Gastrocnemius medialis (tissue), 4 donors: Measurements from ENCODE around the gene SRP9. TPM values are rescaled to one million over a fixed set of nuclear protein-coding genes. Genes with fewer than 3 reads are reported as not detected.
"Not testable (repeated sequence)": the region's sequence is repeated elsewhere in the genome, so short reads cannot be mapped to it uniquely, and the experiment has no call there.

Experiments
- ATAC-seq, 2 donors: fragments of 150-250 bp; one replicate each; pipeline ENCODE4 v1.9.1; 2016
- DNase-seq, 2 donors: peaks; one replicate each; pipeline ENCODE4 v3.0.0-alpha.2; 2019
- H3K27ac ChIP-seq, 4 donors: fragments of 200-600 bp; sonication (generic); 1 replicate in 1 of 4; 2 replicates in 3 of 4; pipeline ENCODE4 v1.5.1; 2016 to 2018; ENCODE audit warnings: mild to moderate bottlenecking in 2 of 4, moderate library complexity in 1 of 4
- H3K27me3 ChIP-seq, 3 donors: fragments of 200-600 bp; sonication (generic) in 2 of 3; 1 replicate in 1 of 3; 2 replicates in 2 of 3; pipeline versions ENCODE4 v1.5.1 to v1.6.0; 2016 to 2019; ENCODE audit warnings: mild to moderate bottlenecking in 1 of 3, moderate library complexity in 1 of 3
- H3K36me3 ChIP-seq, 2 donors: fragments of 200-600 bp; sonication (generic) in 1 of 2; one replicate each; pipeline ENCODE4 v1.5.1; 2017 to 2018
- H3K4me1 ChIP-seq, 2 donors: fragments of 200-600 bp; sonication (generic) in 1 of 2; one replicate each; pipeline ENCODE4 v1.5.1; 2016 to 2017; ENCODE audit warnings: mild to moderate bottlenecking in 2 of 2
- H3K4me3 ChIP-seq, 4 donors: fragments of 200-600 bp; sonication (generic) in 3 of 4; 1 replicate in 1 of 4; 2 replicates in 3 of 4; pipeline ENCODE4 v1.5.1; 2016 to 2019; ENCODE audit warnings: mild to moderate bottlenecking in 2 of 4
- H3K9me3 ChIP-seq, 3 donors: fragments of 200-600 bp; sonication (generic) in 2 of 3; 1 replicate in 1 of 3; 2 replicates in 2 of 3; pipeline ENCODE4 v1.5.1; 2016 to 2019
- CTCF ChIP-seq, 5 experiments: fragments of 450-650 bp in 3 of 5; fragments of 200-600 bp in 2 of 5; sonication (generic) in 2 of 5; IDR thresholded peaks in 4 of 5; conservative IDR thresholded peaks in 1 of 5; 1 replicate in 4 of 5; 2 replicates in 1 of 5; pipeline ENCODE4 v1.5.1; 2016 to 2019; ENCODE audit warnings: antibody characterized with exemption in 5 of 5, mild to moderate bottlenecking in 3 of 5, moderate library complexity in 3 of 5
- POLR2A ChIP-seq, 2 donors: fragments of 450-650 bp; IDR thresholded peaks; one replicate each; pipeline ENCODE4 v1.6.1; 2017; ENCODE audit warnings: antibody characterized with exemption in 2 of 2, mild to moderate bottlenecking in 2 of 2, moderate library complexity in 2 of 2
- in situ Hi-C, 4 donors: fragments of 200-750 bp; cut with MboI; loops; one replicate each; pipeline versions ENCODE4 v1.15.0 to v1.8.0; 2017; ENCODE audit warnings: low sequenced_read_pairs in 4 of 4
- intact Hi-C: fragments of 100-400 bp; cut with DNase I; formaldehyde crosslinking; loops from one replicate; pipeline ENCODE4 v1.15.1; 2023; ENCODE audit warnings: low total_unique reads
- total RNA-seq, 4 donors: library from RNA; depleted of rRNA; stranded (reverse); fragments of >200 nt; gene quantifications; one replicate each; pipeline versions ENCODE4 v1.1.0 to v1.2.3, GENCODE V29; 2016

SRP9 gene
- total RNA-seq, 4 donors from 2014 or later = 182 to 207 (median 198) TPM

DNA sequence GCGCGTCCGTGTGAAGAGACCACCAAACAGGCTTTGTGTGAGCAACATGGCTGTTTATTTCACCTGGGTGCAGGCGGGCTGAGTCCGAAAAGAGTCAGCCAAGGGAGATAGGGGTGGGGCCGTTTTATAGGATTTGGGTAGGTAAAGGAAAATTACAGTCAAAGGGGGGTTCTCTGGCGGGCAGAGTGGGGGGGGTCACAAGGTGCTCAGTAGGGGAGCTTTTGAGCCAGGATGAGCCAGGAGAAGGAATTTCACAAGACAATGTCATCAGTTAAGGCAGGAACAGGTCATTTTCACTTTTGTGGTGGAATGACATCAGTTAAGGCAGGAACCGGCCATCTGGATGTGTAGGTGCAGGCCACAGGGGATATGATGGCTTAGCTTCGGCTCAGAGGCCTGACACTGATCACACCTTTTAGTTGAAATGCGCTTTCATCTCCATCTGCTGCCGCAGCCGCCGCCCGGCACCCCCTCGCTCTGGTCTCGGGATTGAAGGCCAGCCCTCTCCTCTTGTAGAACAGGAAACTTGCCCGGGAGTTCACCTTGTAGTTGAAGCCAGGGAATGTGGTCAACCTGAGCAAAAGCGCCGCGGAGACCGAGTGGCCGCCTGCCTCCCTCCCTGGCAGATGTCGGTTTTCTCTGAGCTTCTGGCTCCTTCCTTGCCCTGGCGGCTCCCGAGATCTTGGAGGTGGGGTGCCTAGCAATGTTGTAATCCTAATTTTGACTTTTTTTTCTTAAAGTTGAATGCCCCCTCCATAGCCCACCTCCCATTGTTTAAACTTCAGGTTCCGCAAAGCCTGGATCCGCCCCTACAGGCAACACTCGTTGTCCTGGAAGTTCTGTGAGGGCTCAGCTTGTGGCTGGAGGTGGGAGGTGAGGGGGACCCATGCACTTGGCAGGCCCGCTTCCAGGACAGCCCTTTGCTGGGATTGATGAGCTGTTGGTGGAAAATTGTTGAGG, 33.2 kb downstream of the SRP9 start:
- DNase-seq (peak; percentile 56 to 69), ATAC-seq (peak; percentile 39 to 50)
- H3K36me3 ChIP-seq, in situ Hi-C loops, H3K9me3 ChIP-seq, H3K27me3 ChIP-seq, intact Hi-C loops: not testable (repeated sequence)
- peak; percentile 12 to 35 for TF ChIP-seq POLR2A (IDR thresholded peaks at IDR 0.05)
- peak overlapping the region; percentile 94 to 97 (median 96) for H3K27ac ChIP-seq
- H3K4me3 ChIP-seq = peak overlapping the region; percentile 69 to 89 (median 75)
- peaks cover 48 to 56% of the 10 kb centered on the region in 2 donors for H3K4me1 ChIP-seq

DNA sequence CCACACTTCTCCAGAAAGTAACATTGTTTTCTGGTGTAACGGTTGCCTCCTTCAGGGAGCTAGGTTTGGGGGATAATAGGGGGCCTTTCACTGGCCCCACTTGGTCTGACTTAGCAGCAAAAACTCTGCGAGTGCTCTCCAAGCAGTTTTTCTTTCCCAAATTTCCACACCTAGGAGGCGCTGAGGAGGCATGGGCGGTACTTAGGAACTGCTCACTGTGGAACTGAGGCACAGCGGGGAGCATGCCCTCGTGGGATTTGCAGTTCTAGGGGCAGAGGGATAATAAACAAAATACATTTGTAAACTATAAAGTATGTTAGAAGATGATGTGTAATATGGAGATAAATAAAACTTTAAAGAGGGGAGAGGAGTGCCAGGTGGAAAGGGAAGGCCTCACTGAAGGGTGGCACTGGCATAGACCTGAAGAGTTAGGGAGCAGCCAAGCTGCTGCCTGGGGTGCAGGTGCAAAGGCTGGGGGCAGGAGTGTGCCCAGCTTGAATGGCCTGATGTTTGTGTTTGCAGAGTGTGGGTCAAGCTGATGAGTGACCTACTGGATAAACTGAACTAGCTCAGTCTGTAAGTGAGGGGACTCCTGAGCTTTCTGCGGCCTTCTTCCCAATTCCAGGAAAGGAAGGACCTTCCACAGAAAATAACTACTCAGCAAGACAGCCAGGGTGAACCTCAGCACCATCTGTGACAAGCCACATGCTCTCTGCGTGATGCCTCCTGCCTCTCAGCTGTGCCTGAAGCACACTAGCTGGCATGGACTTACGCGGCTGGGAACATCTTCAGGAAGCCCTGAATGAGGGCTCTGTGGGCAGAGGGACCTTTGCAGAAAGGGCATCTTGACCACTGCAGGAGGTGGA, 34.2 kb downstream of the SRP9 start:
- in situ Hi-C loops (no loop called here), intact Hi-C loops (loop anchor here (2.0 kb wide), 1 partner anchor 113 kb away; the partner anchor contains the start of gene PYCR2)
- peak overlapping the region; percentile 69 to 89 (median 75) for H3K4me3 ChIP-seq
- H3K27ac ChIP-seq = peak overlapping the region; percentile 94 to 97 (median 96)
- peaks cover 57 to 66% of the 10 kb centered on the region in 2 donors for H3K4me1 ChIP-seq
- ATAC-seq (peak; percentile 29 to 40), DNase-seq (peak; percentile 67 to 76)
- H3K36me3 ChIP-seq = no peaks in the 10 kb centered on the region
- H3K27me3 ChIP-seq = no peaks in the 10 kb centered on the region
- no peaks in the 10 kb centered on the region for H3K9me3 ChIP-seq
- no peak for TF ChIP-seq POLR2A (IDR thresholded peaks at IDR 0.05)
- peak in 1 of 5 experiments; percentile 42 for TF ChIP-seq CTCF (IDR thresholded peaks at IDR 0.05 in 4 of 5, conservative IDR thresholded peaks at IDR 0.05 in 1 of 5)

- H3K27ac ChIP-seq = peak overlapping the region; percentile 94 to 97 (median 96)
- no peak overlapping the region for H3K4me3 ChIP-seq
- intact Hi-C loops = loop anchor here (2.0 kb wide), 1 partner anchor 112 kb away; the partner anchor contains the start of gene PYCR2
- no peaks in the 10 kb centered on the region for H3K36me3 ChIP-seq
- no peaks in the 10 kb centered on the region for H3K9me3 ChIP-seq
- peaks cover 65 to 74% of the 10 kb centered on the region in 2 donors for H3K4me1 ChIP-seq
- no peak for DNase-seq
- TF ChIP-seq CTCF (IDR thresholded peaks at IDR 0.05 in 4 of 5, conservative IDR thresholded peaks at IDR 0.05 in 1 of 5) (no peak), POLR2A (IDR thresholded peaks at IDR 0.05) (no peak)
- no peak for ATAC-seq
- H3K27me3 ChIP-seq = no peaks in the 10 kb centered on the region
- in situ Hi-C loops = no loop called here
Observed at GRCh38 chr1:225812488-225813213, 35.0 kb downstream of the SRP9 start.

DNA sequence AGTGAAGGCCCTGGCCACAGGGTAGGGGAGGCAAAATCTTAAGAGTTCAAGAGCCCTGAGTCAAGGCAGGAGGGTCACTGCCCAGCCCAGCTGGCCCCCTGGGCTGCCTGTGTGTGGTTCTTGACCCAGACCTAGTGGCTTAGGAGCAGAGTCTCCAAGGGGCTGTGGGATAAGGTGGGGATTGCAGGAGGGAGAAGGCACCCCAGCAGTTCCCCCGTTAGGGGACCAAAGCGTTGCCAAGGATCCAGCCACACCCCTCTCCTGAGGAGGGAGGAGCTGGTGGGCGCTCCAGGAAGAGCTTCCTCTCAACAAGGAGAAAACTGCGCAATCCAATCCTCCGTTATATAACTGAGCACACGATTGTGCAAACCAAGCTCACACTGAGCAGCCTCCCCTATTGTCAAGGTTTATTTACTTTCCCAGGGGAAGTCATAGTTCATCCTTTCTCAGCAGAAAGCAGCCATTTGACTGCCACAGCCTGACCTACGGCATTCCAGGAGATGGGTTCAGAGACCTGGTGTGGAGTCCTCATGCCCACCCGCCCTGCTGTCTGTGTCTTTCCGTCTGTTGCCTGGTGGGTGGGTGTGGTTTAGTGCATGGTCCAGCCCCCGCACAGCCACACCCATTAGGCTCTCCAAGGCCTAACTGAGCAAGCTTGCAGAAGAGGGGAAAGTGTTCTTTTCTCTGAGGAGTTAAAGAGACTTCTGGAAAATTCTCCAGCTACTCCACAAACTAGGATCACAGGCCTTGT, 35.8 kb downstream of the SRP9 start:
- in situ Hi-C loops = no loop called here
- Histone ChIP-seq H3K4me3 (peak overlapping the region in 2 of 4 donors; percentile 10 to 19), H3K36me3 (no peaks in the 10 kb centered on the region), H3K27me3 (no peaks in the 10 kb centered on the region), H3K27ac (peak overlapping the region; percentile 94 to 97 (median 96)), H3K4me1 (peaks cover 73 to 82% of the 10 kb centered on the region in 2 donors), H3K9me3 (no peaks in the 10 kb centered on the region)
- intact Hi-C loops = loop anchor here (2.0 kb wide), 1 partner anchor 111 kb away; the partner anchor contains the start of gene PYCR2
- ATAC-seq = peak in 1 of 2 donors; percentile 7
- DNase-seq = peak in 1 of 2 donors; percentile 62
- TF ChIP-seq POLR2A (IDR thresholded peaks at IDR 0.05) = peak; percentile 7 to 31
- TF ChIP-seq CTCF (IDR thresholded peaks at IDR 0.05 in 4 of 5, conservative IDR thresholded peaks at IDR 0.05 in 1 of 5) = no peak
